ENCODE results near the gene TOM1L2. TPM values are rescaled to one million over a fixed set of nuclear protein-coding genes. Genes with fewer than 3 reads are reported as not detected.

Gene TOM1L2
- total and polyA plus RNA-seq, 2 donors from 2014 or later: 28.2 to 59.4 TPM

DNA sequence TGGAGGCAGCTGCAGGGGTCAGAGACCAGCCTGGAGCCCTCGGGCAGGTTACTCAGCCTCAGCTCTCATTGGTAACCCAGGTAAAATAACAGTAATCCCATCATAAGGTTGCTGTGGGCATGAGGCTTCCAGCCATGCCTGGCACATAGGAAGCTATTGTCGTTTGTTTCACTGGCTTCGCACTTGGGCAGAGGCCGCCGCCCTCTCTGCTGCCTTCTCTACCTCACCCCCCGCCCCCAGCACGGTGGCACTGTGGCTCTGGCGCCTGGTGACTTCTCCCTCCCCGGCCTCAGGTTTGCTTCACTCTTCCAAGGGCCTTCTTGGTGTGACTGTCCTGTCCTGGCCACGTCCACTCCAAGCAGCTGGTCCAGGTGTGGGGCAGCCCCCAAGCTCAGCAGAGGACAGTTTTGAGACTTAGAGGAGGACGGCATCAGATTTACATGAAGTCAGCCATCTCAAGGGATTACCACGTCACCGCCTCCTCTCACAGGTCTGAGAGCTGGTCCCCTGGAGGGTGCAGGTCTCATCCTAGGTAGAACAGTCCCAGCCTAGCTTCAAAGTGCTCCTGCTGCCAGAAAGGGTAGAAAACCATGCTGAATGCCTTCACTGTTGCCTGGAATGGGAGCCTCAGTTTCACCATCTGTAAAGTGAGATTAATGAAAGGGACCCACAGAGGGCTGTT lies 170.3 kb downstream of the TOM1L2 start:
- intact Hi-C loops (cut with DNase I): no loop called here
- no peak for DNase-seq
- Histone ChIP-seq H3K36me3 (ENCODE audit: control insufficient read depth in 2 of 3, insufficient read depth in 3 of 3, low read length in 3 of 3) (no peaks in the 10 kb centered on the region), H3K9me3 (ENCODE audit: control insufficient read depth in 2 of 3, insufficient read depth in 1 of 3, low read length in 3 of 3) (no peaks in the 10 kb centered on the region), H3K27me3 (ENCODE audit: control insufficient read depth, insufficient read depth, low read length) (no peaks in the 10 kb centered on the region), H3K27ac (ENCODE audit: low read depth in 2 of 2, low read length in 2 of 2) (no peak overlapping the region), H3K4me1 (ENCODE audit: control insufficient read depth in 2 of 3, insufficient read depth in 2 of 3, low read depth in 1 of 3, low read length in 3 of 3) (peaks cover 0 to 6% (median 0%) of the 10 kb centered on the region in 3 donors), H3K4me3 (ENCODE audit: low read length in 3 of 3) (no peak overlapping the region), H3K9ac (ENCODE audit: low read length in 3 of 3) (no peak overlapping the region)
- no peak for FAIRE-seq
- TF ChIP-seq, protein P1, sequence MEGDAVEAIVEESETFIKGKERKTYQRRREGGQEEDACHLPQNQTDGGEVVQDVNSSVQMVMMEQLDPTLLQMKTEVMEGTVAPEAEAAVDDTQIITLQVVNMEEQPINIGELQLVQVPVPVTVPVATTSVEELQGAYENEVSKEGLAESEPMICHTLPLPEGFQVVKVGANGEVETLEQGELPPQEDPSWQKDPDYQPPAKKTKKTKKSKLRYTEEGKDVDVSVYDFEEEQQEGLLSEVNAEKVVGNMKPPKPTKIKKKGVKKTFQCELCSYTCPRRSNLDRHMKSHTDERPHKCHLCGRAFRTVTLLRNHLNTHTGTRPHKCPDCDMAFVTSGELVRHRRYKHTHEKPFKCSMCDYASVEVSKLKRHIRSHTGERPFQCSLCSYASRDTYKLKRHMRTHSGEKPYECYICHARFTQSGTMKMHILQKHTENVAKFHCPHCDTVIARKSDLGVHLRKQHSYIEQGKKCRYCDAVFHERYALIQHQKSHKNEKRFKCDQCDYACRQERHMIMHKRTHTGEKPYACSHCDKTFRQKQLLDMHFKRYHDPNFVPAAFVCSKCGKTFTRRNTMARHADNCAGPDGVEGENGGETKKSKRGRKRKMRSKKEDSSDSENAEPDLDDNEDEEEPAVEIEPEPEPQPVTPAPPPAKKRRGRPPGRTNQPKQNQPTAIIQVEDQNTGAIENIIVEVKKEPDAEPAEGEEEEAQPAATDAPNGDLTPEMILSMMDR (IDR thresholded peaks at IDR 0.05; ENCODE audit: borderline replicate concordance, extremely low read depth, insufficient read depth): no peak

DNA sequence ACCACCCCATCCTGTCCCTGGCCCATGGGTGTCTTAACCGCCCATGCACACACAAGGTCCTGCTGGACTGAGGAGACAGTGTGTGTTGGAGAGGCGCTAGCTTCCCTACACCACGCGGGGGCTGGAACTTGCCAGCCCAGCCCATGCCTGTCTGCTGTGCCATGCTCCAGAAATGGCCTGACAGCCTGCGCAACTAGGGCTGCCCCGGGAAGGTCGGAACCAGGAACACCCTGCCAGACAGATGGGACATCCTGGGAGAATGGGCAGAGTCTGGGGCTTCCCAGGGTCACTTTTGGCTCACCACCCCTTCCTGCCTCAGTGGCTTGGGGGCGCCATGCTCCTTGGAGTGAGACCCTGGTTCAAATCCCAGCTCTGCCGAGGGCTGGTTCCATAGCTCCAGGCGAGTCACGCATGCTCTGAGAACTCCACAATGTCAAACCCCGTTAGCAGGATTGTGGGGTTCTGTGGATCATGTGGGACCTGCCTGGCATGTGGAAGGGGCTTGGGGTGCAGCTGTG lies 171.6 kb downstream of the TOM1L2 start:
- H3K9me3 ChIP-seq (ENCODE audit: control insufficient read depth in 2 of 3, insufficient read depth in 1 of 3, low read length in 3 of 3): no peaks in the 10 kb centered on the region
- no peaks in the 10 kb centered on the region for H3K27me3 ChIP-seq (ENCODE audit: control insufficient read depth, insufficient read depth, low read length)
- H3K4me1 ChIP-seq (ENCODE audit: control insufficient read depth in 2 of 3, insufficient read depth in 2 of 3, low read depth in 1 of 3, low read length in 3 of 3): peaks cover 0 to 3% (median 0%) of the 10 kb centered on the region in 3 donors
- no peaks in the 10 kb centered on the region for H3K36me3 ChIP-seq (ENCODE audit: control insufficient read depth in 2 of 3, insufficient read depth in 3 of 3, low read length in 3 of 3)
- H3K27ac ChIP-seq (ENCODE audit: low read depth in 2 of 2, low read length in 2 of 2): no peak overlapping the region
- no peak overlapping the region for H3K4me3 ChIP-seq (ENCODE audit: low read length in 3 of 3)
- H3K9ac ChIP-seq (ENCODE audit: low read length in 3 of 3): no peak overlapping the region
- FAIRE-seq (no peak), DNase-seq (no peak)
- intact Hi-C loops (cut with DNase I): no loop called here
- TF ChIP-seq, protein P1 (IDR thresholded peaks at IDR 0.05; ENCODE audit: borderline replicate concordance, extremely low read depth, insufficient read depth): no peak

DNA sequence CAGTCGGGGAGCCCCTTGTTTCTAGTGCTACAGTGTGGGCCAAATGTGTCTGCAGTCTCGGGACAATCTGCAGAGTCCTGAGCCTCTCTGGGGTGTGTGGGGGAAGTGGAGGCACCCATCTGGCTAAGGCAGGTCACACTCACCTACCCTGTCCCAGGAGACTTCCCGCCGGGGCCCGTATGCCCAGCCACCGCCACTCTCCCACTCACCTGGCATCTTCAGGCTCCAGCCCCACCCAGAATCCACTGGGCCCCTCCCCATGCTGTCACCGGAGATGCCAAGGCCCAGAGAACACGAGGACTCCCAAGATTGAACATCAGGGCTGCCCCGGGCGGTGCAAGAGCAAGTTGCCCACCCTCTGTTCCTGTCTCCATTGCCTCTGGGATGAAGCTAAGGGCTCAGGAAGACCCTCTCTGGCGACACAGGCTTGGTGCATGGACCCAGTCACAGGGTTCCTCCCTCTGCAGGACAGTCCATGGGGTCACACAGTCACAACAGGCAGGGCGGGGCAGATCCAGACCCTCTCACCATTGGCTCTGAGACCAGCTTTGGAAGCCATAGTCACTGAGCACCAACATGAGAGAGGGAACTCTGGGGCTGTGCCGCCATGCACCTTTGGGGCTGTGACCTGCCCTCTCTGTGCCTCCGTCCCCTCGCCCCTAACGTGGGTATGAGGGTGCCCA lies 173.5 kb downstream of the TOM1L2 start:
- no peak overlapping the region for H3K9ac ChIP-seq (ENCODE audit: low read length in 3 of 3)
- no peaks in the 10 kb centered on the region for H3K9me3 ChIP-seq (ENCODE audit: control insufficient read depth in 2 of 3, insufficient read depth in 1 of 3, low read length in 3 of 3)
- no peak for FAIRE-seq
- intact Hi-C loops (cut with DNase I): no loop called here
- H3K36me3 ChIP-seq (ENCODE audit: control insufficient read depth in 2 of 3, insufficient read depth in 3 of 3, low read length in 3 of 3): peaks cover 0 to 3% (median 0%) of the 10 kb centered on the region in 3 donors
- no peak for DNase-seq
- TF ChIP-seq, protein P1 (IDR thresholded peaks at IDR 0.05; ENCODE audit: borderline replicate concordance, extremely low read depth, insufficient read depth): no peak
- no peak overlapping the region for H3K27ac ChIP-seq (ENCODE audit: low read depth in 2 of 2, low read length in 2 of 2)
- H3K4me3 ChIP-seq (ENCODE audit: low read length in 3 of 3): no peak overlapping the region
- H3K27me3 ChIP-seq (ENCODE audit: control insufficient read depth, insufficient read depth, low read length): no peaks in the 10 kb centered on the region
- H3K4me1 ChIP-seq (ENCODE audit: control insufficient read depth in 2 of 3, insufficient read depth in 2 of 3, low read depth in 1 of 3, low read length in 3 of 3): no peaks in the 10 kb centered on the region

All from kidney (tissue), 14 donors.